K562 (cell line): ENCODE data around the gene DESI1.

Experiments
- E2F4 ChIP-seq: sonication (generic); formaldehyde crosslinking; IDR thresholded peaks from 2 replicates; pipeline ENCODE4 v1.8.0; 2022; ENCODE audit warnings: mild to moderate bottlenecking, low read depth, missing genetic modification reagents
- MYC ChIP-seq, 2 experiments: fragments of 250-450 bp in 1 of 2; sonication (Bioruptor Pico) in 1 of 2; IDR thresholded peaks; 2 replicates each; pipeline versions ENCODE4 v1.5.1 to v1.6.1; 2012 to 2021; ENCODE audit warnings: low read depth in 2 of 2, borderline replicate concordance in 1 of 2, improper control_type of control experiment in 1 of 2, low read length in 1 of 2, mild to moderate bottlenecking in 1 of 2, moderate library complexity in 1 of 2
- PCBP2 ChIP-seq: fragments of 200-400 bp; formaldehyde crosslinking; IDR thresholded peaks from 2 replicates; pipeline ENCODE4 v1.6.1; 2018; ENCODE audit warnings: low read length, low read depth, mild to moderate bottlenecking, moderate library complexity; ENCODE audit not compliant: poor library complexity, severe bottlenecking
- PHF20 ChIP-seq: fragments of 450-650 bp; IDR thresholded peaks from 2 replicates; pipeline ENCODE4 v1.6.1; 2018; ENCODE audit not compliant: partially characterized antibody
- POLR2A ChIP-seq: fragments of 450-650 bp; conservative IDR thresholded peaks from 2 replicates; pipeline ENCODE4 v1.6.1; 2016
- SMARCC2 ChIP-seq: fragments of 450-650 bp; IDR thresholded peaks from 2 replicates; pipeline ENCODE4 v1.6.1; 2017; ENCODE audit warnings: antibody characterized with exemption, moderate library complexity, mild to moderate bottlenecking, low read depth
- SMC3 ChIP-seq: conservative IDR thresholded peaks from 2 replicates; pipeline ENCODE4 v1.6.1; 2011; ENCODE audit warnings: low read depth, low read length, improper control_type of control experiment; ENCODE audit not compliant: insufficient read depth
- TF ChIP-seq, protein P1 (sequence below): sonication (generic); formaldehyde crosslinking; IDR thresholded peaks from 2 replicates; pipeline ENCODE4 v1.8.1; 2022; ENCODE audit warnings: missing genetic modification reagents
- TF ChIP-seq, protein P2 (sequence below), 3 experiments: IDR thresholded peaks in 2 of 3; conservative IDR thresholded peaks in 1 of 3; 2 replicates each; pipeline ENCODE4 v1.5.1; 2011 to 2012; ENCODE audit warnings: low read length in 3 of 3, mild to moderate bottlenecking in 3 of 3, control low read depth in 2 of 3, improper control_type of control experiment in 1 of 3, inconsistent platforms in 1 of 3, low read depth in 1 of 3, mixed read lengths in 1 of 3, moderate library complexity in 1 of 3; ENCODE audit not compliant: insufficient read depth in 2 of 3
- TF ChIP-seq, protein P3 (sequence below), 2 experiments: fragments of 450-650 bp; formaldehyde crosslinking in 1 of 2; IDR thresholded peaks; 2 replicates each; pipeline versions ENCODE4 v1.4.0 to v1.6.1; 2014 to 2020; ENCODE audit warnings: mild to moderate bottlenecking in 2 of 2, borderline replicate concordance in 1 of 2, low read depth in 1 of 2
- TF ChIP-seq, protein P4 (sequence below): sonication (generic); formaldehyde crosslinking; IDR thresholded peaks from 2 replicates; pipeline ENCODE4 v1.9.0; 2022; ENCODE audit warnings: mild to moderate bottlenecking, missing genetic modification reagents

DNA sequence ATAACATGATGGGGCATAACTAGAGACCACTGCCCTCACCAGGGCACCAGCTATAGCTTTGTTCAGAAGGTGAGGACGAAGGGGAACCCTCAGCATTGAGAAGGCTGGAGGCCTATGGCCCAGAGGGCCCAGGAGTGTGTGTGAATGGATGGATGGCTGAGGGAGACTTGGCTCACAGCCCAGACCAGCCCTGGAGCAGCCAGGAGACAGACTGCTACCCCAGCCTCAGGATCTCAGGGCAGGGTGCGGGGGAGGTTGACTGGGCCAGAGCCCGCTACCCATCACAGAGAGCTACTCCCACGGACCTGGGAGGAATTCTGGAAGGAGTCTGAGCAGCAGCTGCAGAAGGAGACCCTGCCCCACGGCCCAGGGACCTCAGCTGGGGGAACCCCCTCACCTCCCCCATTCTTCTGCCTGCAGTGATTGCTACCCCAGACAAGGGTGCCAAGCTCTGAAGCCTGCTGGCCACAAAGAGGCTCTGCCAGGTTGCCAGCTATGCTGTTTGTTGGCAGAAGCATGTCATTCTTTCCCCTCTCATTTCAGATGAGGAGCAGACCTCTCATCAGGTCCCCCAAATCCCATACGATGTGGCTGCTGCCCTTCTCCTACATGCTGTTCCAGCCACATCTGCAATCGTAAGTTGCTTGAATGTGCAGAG, 65.4 kb downstream of the DESI1 start:
- TF ChIP-seq, protein P1, sequence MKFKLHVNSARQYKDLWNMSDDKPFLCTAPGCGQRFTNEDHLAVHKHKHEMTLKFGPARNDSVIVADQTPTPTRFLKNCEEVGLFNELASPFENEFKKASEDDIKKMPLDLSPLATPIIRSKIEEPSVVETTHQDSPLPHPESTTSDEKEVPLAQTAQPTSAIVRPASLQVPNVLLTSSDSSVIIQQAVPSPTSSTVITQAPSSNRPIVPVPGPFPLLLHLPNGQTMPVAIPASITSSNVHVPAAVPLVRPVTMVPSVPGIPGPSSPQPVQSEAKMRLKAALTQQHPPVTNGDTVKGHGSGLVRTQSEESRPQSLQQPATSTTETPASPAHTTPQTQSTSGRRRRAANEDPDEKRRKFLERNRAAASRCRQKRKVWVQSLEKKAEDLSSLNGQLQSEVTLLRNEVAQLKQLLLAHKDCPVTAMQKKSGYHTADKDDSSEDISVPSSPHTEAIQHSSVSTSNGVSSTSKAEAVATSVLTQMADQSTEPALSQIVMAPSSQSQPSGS (CRISPR knock-in tag), result no peak
- TF ChIP-seq, protein P2, sequence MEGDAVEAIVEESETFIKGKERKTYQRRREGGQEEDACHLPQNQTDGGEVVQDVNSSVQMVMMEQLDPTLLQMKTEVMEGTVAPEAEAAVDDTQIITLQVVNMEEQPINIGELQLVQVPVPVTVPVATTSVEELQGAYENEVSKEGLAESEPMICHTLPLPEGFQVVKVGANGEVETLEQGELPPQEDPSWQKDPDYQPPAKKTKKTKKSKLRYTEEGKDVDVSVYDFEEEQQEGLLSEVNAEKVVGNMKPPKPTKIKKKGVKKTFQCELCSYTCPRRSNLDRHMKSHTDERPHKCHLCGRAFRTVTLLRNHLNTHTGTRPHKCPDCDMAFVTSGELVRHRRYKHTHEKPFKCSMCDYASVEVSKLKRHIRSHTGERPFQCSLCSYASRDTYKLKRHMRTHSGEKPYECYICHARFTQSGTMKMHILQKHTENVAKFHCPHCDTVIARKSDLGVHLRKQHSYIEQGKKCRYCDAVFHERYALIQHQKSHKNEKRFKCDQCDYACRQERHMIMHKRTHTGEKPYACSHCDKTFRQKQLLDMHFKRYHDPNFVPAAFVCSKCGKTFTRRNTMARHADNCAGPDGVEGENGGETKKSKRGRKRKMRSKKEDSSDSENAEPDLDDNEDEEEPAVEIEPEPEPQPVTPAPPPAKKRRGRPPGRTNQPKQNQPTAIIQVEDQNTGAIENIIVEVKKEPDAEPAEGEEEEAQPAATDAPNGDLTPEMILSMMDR (IDR thresholded peaks at IDR 0.05 in 2 of 3, conservative IDR thresholded peaks at IDR 0.05 in 1 of 3; ENCODE audit: insufficient read depth in 2 of 3, low read depth in 1 of 3, low read length in 3 of 3), result no peak
- no peak for TF ChIP-seq POLR2A
- TF ChIP-seq, protein P3, sequence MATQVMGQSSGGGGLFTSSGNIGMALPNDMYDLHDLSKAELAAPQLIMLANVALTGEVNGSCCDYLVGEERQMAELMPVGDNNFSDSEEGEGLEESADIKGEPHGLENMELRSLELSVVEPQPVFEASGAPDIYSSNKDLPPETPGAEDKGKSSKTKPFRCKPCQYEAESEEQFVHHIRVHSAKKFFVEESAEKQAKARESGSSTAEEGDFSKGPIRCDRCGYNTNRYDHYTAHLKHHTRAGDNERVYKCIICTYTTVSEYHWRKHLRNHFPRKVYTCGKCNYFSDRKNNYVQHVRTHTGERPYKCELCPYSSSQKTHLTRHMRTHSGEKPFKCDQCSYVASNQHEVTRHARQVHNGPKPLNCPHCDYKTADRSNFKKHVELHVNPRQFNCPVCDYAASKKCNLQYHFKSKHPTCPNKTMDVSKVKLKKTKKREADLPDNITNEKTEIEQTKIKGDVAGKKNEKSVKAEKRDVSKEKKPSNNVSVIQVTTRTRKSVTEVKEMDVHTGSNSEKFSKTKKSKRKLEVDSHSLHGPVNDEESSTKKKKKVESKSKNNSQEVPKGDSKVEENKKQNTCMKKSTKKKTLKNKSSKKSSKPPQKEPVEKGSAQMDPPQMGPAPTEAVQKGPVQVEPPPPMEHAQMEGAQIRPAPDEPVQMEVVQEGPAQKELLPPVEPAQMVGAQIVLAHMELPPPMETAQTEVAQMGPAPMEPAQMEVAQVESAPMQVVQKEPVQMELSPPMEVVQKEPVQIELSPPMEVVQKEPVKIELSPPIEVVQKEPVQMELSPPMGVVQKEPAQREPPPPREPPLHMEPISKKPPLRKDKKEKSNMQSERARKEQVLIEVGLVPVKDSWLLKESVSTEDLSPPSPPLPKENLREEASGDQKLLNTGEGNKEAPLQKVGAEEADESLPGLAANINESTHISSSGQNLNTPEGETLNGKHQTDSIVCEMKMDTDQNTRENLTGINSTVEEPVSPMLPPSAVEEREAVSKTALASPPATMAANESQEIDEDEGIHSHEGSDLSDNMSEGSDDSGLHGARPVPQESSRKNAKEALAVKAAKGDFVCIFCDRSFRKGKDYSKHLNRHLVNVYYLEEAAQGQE (IDR thresholded peaks at IDR 0.05; ENCODE audit: borderline replicate concordance), result no peak
- TF ChIP-seq, protein P3 (CRISPR knock-in tag; IDR thresholded peaks at IDR 0.05; ENCODE audit: low read depth), result no peak
- no peak for TF ChIP-seq PHF20
- TF ChIP-seq PCBP2, result no peak
- TF ChIP-seq E2F4, result no peak
- TF ChIP-seq, protein P4, sequence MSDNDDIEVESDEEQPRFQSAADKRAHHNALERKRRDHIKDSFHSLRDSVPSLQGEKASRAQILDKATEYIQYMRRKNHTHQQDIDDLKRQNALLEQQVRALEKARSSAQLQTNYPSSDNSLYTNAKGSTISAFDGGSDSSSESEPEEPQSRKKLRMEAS, result no peak
- no peak for TF ChIP-seq SMC3
- TF ChIP-seq MYC (IDR thresholded peaks at IDR 0.05; ENCODE audit: low read depth, low read length), result no peak
- TF ChIP-seq MYC (CRISPR knock-in tag; IDR thresholded peaks at IDR 0.05; ENCODE audit: borderline replicate concordance, low read depth), result no peak
- TF ChIP-seq SMARCC2, result no peak
